ENCODE results near the gene CD109. TPM values are rescaled to one million over a fixed set of nuclear protein-coding genes. Genes with fewer than 3 reads are reported as not detected.

The CD109 gene
- total and polyA plus RNA-seq, 2 of the 8 experiments (the other 6 are each of a cell fraction or from before 2014, with no cell fraction given): 1.4 to 5.3 TPM

GRCh38 chr6:73704798-73705197, 8.8 kb downstream of the CD109 start:
- Histone ChIP-seq H3K4me3 (ENCODE audit: extremely low read depth in 1 of 4, insufficient read depth in 2 of 4, low read depth in 3 of 4, low read length in 4 of 4) (no peak overlapping the region), H3K27me3 (replicated peaks in 1 of 4; ENCODE audit: control insufficient read depth in 3 of 4, extremely low read depth in 1 of 4, insufficient read depth in 3 of 4, low read length in 3 of 4) (no peaks in the 10 kb centered on the region), H3K9me3 (ENCODE audit: insufficient read depth in 2 of 2, low read depth in 1 of 2, low read length in 1 of 2) (no peaks in the 10 kb centered on the region), H4K5ac (ENCODE audit: insufficient read length, low read depth, low read length) (no peak overlapping the region), H3K18ac (ENCODE audit: extremely low read depth, low read length) (no peak overlapping the region), H2BK12ac (ENCODE audit: low read depth, low read length) (no peak overlapping the region), H3K23ac (ENCODE audit: insufficient read length) (no peak overlapping the region), H2BK5ac (ENCODE audit: low read depth, low read length) (no peak overlapping the region), H3K36me3 (ENCODE audit: control insufficient read depth in 2 of 4, insufficient read depth in 4 of 4, low read length in 3 of 4) (no peaks in the 10 kb centered on the region), H2BK20ac (ENCODE audit: low read length) (no peak overlapping the region), H3K79me2 (ENCODE audit: control insufficient read depth in 1 of 2, insufficient read depth in 2 of 2, low read length in 2 of 2) (no peaks in the 10 kb centered on the region), H2AK5ac (ENCODE audit: low read depth, low read length) (no peak overlapping the region), H4K91ac (replicated peaks; ENCODE audit: insufficient read length, low read length) (no peak overlapping the region), H3K56ac (replicated peaks; ENCODE audit: insufficient read length, low read depth, low read length) (no peak overlapping the region), H4K8ac (ENCODE audit: extremely low read depth, insufficient read depth, low read length) (no peak overlapping the region), H3K23me2 (ENCODE audit: low read depth, low read length) (no peaks in the 10 kb centered on the region), H2BK120ac (replicated peaks; ENCODE audit: low read depth, low read length) (no peak overlapping the region), H2BK15ac (ENCODE audit: low read length) (no peak overlapping the region), H3K4ac (replicated peaks; ENCODE audit: insufficient read length, low read depth, low read length) (no peak overlapping the region), H3K4me1 (replicated peaks in 1 of 4; ENCODE audit: control insufficient read depth in 3 of 4, insufficient read depth in 4 of 4, low read length in 3 of 4) (no peaks in the 10 kb centered on the region), H3K79me1 (ENCODE audit: low read depth, low read length) (no peaks in the 10 kb centered on the region), H3K27ac (ENCODE audit: low read depth, low read length) (no peak overlapping the region), H3K14ac (ENCODE audit: insufficient read length) (no peak overlapping the region), H3K4me2 (ENCODE audit: insufficient read depth in 1 of 2, low read depth in 2 of 2, low read length in 2 of 2) (no peak overlapping the region), H4K20me1 (replicated peaks in 1 of 2; ENCODE audit: control insufficient read depth in 1 of 2, insufficient read depth in 2 of 2, low read length in 2 of 2) (no peaks in the 10 kb centered on the region), H2AFZ (ENCODE audit: low read length) (no peak overlapping the region), H3K9ac (replicated peaks in 1 of 4; ENCODE audit: extremely low read depth in 1 of 4, low read depth in 3 of 4, low read length in 3 of 4) (no peak overlapping the region)
- ChIA-PET POLR2A (ENCODE audit: partially characterized antibody) (no interaction called here), CTCF (ENCODE audit: partially characterized antibody) (interaction anchor here (0.8 to 2.1 kb wide), 2 partner anchors 28 to 29 kb away, joined by 3 to 10 read pairs; no protein-coding TSS in a partner anchor)
- 93% methylated on average over 4 of the region's 4 CpGs; no CpG with 5 or more reads in 1 of the 2 experiments for WGBS, 2 experiments (ENCODE audit: extremely low coverage in 1 of 2, insufficient coverage in 1 of 2, insufficient read length in 1 of 2, insufficient replicate concordance in 2 of 2, low coverage in 1 of 2, low lambda C conversion rate in 2 of 2, missing lambda C conversion rate in 1 of 2)
- no peak for DNase-seq (ENCODE audit: low read depth in 1 of 2, low spot score in 2 of 2)
- no peak for FAIRE-seq
- TF ChIP-seq CEBPB (IDR thresholded peaks at IDR 0.05; ENCODE audit: low read depth, low read length) (no peak), KDM4A (IDR thresholded peaks at IDR 0.05; ENCODE audit: low read depth, low read length, severe bottlenecking) (no peak), SUZ12 (IDR thresholded peaks at IDR 0.05; ENCODE audit: low read length) (no peak), CBX5 (IDR thresholded peaks at IDR 0.05; ENCODE audit: low read depth, low read length) (no peak), HDAC6 (IDR thresholded peaks at IDR 0.05; ENCODE audit: low read depth, low read length) (no peak), E2F6 (IDR thresholded peaks at IDR 0.05) (no peak), TCF12 (IDR thresholded peaks at IDR 0.05; ENCODE audit: low read depth, low read length) (no peak), GABPA (IDR thresholded peaks at IDR 0.05; ENCODE audit: borderline replicate concordance, insufficient read depth, low read length) (no peak), SIN3A (conservative IDR thresholded peaks at IDR 0.05 in 1 of 2, IDR thresholded peaks at IDR 0.05 in 1 of 2; ENCODE audit: low read depth in 1 of 2, low read length in 2 of 2) (no peak), CHD1 (IDR thresholded peaks at IDR 0.05; ENCODE audit: low read depth, low read length) (no peak), SIX5 (IDR thresholded peaks at IDR 0.05; ENCODE audit: low read depth, low read length) (no peak), USF2 (IDR thresholded peaks at IDR 0.05; ENCODE audit: low read length) (no peak), RFX5 (IDR thresholded peaks at IDR 0.05; ENCODE audit: borderline replicate concordance, low read depth, low read length) (no peak), SIRT6 (IDR thresholded peaks at IDR 0.05; ENCODE audit: low read length) (no peak)

Measured in H1 (cell line).